GM18867 (cell line): ENCODE results near the gene PCDH8.

Source experiments
- ATAC-seq: cut with Tn5 transposase; IDR thresholded peaks from one replicate; pipeline ENCODE4 v1.9.1; 2021; ENCODE audit warnings: mild to moderate bottlenecking, moderate library complexity; ENCODE audit not compliant: unreplicated experiment

PCDH8 gene, protein sequence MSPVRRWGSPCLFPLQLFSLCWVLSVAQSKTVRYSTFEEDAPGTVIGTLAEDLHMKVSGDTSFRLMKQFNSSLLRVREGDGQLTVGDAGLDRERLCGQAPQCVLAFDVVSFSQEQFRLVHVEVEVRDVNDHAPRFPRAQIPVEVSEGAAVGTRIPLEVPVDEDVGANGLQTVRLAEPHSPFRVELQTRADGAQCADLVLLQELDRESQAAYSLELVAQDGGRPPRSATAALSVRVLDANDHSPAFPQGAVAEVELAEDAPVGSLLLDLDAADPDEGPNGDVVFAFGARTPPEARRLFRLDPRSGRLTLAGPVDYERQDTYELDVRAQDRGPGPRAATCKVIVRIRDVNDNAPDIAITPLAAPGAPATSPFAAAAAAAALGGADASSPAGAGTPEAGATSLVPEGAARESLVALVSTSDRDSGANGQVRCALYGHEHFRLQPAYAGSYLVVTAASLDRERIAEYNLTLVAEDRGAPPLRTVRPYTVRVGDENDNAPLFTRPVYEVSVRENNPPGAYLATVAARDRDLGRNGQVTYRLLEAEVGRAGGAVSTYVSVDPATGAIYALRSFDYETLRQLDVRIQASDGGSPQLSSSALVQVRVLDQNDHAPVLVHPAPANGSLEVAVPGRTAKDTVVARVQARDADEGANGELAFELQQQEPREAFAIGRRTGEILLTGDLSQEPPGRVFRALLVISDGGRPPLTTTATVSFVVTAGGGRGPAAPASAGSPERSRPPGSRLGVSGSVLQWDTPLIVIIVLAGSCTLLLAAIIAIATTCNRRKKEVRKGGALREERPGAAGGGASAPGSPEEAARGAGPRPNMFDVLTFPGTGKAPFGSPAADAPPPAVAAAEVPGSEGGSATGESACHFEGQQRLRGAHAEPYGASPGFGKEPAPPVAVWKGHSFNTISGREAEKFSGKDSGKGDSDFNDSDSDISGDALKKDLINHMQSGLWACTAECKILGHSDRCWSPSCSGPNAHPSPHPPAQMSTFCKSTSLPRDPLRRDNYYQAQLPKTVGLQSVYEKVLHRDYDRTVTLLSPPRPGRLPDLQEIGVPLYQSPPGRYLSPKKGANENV

DNA sequence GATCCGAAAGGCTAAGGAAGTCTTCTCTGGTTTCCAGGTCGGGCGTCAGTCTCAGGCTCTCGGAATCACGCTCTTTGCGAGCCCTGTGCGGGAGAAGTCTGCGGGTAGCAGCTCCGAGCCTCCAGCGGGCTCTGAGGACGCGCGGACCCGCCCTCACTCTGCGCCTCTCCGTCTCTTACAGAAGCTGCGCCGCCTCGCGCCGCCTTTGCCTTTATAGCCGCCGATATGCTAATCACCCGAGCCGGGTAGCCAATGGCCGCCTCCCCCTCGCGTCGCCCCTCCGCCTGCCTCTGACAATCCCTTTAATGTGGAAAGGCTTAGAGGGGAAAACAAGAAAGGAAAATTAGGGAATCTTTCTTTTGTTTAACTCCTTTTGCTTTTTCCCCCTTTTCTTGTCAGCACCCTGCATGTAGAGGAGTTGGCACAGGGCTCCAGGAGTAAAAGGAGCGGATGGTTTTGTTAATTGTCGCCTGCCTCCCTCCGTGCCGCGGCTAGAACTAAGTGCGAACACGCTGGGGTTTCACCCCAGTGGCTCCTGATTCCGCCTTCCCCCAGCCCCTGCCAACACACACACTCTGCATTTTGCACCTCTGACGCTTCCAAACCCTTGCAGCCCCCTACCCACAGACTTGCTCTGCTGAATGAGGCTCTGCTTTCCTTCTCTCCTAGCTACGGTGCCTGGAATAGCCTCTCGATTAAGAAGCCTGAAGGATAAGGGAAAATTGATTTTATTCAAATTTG lies at the start of gene PCDH8:
TSS of gene PCDH8 (minus strand) at position 186 of the 741 bp plus-strand sequence. CDS start 204 bp downstream, outside the sequence.
- no peak for ATAC-seq

DNA sequence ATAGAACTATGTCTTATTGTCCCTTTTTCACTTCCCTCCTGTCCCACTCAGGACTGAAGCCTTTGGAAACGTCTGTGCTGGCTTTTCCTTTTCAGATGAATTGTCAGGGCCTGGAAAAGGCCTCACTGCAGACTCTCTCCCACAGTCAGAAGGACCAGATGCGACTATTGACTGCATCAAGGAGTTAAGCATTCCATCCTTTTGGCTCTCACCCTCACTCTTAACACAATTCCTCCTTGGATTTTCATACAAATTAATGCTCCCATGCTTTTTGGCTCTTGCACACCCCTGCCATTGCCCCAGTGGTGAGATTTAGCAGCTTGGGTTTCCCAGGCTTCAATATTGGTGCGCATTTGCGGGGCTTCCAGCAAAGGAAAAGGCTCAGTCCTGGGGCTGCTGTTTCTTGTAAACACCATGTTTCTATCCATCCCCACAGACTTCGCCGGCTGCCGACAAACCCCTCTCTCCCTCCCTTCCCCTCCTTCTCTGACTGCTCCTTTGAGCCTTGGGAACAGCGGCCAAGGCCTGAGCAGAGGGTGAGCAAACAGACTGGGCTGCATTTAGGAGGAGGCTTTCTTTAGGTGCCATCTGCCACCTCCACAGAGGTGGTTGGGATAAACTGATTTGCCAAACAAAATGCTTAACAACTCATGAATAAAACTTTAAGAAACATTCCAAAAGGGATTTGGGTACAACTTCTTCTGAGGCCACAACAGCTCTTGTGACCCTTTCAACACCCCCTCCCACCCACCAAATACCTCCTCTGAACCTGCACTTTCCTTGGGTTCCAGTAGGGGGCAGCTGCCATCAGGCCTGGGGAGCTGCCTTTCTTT lies 48.6 kb upstream of the PCDH8 start:
- peak; percentile 50 for ATAC-seq

DNA sequence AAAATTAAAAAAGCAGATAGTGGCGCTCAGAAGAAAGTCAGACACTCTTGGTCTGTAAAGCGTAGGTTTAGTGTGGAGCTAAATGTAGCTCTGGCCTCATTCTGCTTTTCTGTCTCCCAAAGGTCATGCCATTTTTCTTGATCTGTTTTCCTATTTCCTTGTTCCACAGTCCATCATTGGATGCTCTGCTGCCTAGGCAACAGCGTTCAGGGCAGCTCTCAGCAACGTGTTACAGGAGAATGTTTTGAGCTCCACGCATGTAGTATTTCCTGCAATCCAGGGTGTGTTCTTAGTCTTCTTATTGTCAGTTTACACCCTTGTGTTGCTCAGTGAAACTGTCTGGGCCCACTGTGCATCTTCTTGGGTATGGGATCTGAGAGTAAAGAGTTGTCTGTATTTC lies 46.0 kb upstream of the PCDH8 start:
- ATAC-seq, result no peak

DNA sequence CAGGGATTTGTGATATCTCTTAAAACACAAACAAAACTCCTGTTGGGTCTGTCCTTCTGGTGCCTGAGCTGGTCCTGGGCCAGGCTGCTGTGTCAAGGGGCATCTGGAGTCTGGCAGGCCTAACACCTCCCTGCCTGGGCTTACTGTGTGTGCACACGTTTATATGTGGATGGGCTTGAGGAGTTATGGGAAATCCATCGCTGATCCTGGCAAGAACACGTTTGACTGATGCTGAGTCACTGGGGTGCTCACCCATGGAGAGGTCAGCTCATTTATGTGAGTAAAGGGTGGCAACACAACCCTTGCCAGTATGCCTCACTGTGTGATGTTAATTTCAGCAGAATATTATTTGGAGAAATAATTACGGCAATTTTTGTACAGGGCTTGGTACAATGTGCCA lies 44.5 kb upstream of the PCDH8 start:
- ATAC-seq, result no peak

DNA sequence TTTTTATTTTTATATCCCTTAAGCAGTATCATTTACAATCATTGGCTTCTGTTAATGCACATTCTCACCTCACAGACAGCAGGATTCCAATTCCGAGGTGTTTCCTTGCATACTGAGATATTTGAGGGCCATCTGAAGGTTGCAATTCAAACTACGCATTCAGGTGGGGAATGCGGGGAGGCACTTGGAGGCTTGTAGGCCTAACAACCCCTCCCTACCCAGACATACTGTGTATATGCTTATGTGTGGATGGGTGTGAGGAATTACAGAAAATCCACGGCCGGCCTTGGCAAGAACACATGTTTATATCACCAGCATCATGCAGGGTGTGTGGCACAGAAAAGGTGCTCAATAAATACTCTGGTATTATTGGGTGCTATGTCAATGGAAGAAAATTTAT lies 43.3 kb upstream of the PCDH8 start:
- no peak for ATAC-seq

DNA sequence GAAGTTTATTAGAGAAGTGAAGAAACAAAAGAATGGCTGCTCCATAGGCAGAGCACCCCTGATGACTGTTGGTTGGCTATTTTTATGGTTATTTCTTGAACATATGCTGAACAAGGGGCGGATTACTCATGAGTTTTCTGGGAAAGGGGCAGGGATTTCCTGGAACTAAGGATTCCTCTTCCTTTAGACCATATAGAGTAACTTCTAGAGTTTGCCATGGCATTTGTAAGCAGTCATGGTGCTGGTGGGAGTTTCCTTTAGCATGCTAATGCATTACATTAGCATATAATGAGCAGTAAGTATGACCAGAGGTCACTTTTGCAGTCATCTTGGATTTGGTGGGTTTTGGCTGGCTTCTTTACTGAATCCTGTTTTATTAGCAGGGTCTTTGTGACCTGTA lies 38.7 kb upstream of the PCDH8 start:
- ATAC-seq, result no peak

DNA sequence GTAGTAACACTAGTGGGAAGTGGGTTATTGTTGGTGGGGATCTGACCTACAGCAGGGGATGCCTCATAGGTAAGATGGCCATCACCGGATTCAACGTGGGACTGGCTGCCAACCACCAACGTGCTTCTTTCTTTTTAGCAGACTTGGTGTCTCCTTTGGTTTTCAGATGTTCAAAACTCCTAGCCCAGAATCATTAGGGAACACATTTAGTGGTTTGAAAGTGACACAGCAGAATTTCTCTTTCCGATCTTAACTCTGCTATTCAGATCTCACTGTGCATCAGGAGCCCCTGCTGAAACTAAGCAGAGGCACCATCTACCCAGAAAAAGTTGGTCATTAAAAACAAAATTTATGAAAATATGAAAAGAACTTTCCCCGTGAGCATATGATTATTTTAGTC lies 36.7 kb upstream of the PCDH8 start:
- ATAC-seq, result no peak

DNA sequence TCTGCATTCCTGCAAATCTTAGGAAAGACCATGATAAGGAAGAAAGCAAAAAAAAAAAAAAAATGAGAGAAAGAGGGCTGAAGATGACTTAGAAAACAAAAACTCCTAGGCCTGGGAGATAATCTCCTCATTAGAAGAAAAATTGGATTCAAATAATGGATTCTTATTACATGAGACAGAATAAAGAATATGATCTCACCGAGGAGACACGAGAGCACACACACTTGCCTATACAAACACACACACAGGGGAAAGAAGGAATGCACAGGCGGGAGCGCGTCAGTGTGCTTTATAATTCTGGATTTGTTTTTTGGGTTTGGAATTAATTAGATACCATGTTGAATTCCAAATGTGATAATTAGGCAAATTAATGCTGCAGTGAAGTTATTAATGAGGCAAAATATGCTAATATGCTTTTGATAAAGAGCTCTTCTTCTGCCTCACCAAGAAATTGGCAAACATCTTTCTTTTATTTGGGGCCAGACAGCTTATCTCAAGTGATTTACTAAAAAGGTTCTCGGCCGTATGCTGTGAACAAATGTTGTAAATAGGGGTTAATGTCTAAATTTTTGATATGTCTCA lies 36.1 kb upstream of the PCDH8 start:
- ATAC-seq, result no peak

DNA sequence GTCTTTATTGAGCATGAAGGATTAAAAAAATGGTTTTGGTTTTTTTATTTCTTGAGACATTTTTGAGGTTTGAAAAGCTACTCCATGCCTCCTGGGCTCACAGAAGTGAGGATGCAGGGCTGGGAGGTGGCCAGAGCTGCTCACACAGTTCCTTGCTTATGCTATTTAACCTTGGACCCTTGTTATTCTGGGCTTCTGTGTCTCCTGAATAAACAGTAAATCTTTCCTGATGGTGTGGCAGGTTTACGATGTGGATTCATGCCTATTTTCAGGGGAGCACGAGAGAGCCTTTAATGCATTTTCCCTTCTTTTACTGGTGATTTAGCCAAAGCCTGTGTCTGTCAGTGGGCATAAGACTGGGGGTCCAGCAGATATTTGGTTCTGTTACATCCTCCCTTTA lies 34.3 kb upstream of the PCDH8 start:
- ATAC-seq, result no peak

DNA sequence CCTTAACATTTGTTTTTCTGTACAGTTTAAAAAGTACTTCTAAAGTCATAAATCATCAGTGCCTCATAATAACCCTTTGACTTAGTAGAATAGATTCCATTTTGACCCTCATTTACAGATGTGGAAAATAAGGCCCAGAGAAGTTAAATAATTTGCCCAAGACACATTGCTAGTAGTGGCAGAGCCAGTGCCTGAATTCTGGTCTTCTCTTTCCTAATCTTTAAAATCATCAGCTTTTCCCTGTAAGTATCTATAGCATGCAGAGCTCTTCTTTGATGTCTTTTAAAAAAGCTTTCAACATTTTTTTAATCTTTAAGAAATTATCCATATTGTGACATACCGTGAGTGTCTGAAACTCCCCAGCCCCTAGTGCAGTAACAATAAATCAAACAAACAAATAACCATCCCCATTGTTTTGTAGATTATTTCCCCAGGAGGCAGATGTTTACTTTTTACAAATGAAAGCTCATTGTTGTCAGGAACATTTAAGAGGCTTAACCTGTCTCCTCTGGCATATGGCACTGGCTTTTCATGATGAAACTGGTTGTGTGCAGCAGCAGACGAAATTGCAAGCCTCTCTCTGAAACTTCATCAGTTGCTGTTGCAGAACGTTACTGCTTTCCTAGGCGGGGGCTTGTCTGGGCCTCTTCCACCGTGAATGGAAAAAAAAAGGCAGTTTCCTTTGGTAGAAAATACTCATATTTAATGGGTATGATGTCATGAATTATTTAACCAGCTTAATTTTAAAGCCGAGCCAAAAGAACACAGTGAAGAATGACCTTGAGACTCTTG lies 31.7 kb upstream of the PCDH8 start:
- peak; percentile 57 for ATAC-seq

DNA sequence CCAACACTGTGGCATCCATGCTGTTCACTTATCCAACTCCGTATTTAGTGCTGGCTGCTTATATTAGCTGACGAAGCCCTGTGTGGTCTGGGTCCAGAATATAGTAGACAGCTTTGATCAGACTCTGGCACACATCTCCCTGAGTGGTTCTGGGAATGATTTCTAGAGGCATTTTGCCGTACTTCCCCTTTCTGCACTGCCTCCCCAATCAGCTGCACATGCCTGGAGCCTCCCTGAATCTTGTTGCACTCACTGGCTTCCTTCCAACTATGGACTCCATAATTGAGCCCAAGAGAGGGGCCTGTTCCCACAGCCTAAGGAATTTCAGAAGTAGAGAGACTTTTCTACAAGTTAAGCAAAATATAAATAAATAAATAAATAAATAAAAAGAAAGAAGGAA lies 30.4 kb upstream of the PCDH8 start:
- no peak for ATAC-seq

DNA sequence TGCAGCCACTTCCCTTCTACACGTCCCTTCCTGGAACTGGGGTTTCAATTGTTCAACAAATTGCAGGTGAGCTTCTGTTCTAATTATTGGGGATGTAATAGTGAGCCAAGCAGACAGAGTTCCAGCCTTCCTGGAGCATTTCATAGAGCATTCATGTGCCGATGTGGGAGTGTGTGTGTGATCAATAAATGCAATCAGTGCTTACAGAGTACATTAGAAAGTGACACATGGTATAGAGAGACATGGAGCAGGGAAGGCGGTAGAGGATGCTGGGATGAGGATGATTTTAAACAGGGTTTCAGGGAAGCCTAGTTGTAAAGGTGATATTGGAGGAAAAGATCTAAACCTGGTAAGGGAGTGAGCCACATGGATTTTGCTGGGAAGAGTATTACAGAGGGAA lies 21.7 kb upstream of the PCDH8 start:
- no peak for ATAC-seq

DNA sequence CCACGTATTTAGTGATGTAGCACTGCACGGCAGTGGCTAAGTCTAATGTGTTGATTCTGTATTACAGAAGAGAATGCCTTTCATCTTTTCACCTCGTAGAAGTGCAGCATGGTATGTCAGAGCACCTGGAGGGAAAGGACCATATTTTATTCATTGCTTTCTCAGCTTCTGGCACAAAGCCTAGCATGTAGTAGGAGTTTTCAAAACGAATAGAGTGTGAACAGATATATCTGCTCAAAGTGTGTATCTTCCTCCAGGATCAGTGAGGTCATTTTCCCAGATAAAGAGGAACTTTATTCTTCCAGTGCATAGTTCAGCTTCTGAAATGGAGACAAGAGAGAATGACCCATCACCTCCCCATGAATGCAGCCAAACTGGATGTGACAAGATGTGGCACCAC lies 21.2 kb upstream of the PCDH8 start:
- ATAC-seq, result no peak

DNA sequence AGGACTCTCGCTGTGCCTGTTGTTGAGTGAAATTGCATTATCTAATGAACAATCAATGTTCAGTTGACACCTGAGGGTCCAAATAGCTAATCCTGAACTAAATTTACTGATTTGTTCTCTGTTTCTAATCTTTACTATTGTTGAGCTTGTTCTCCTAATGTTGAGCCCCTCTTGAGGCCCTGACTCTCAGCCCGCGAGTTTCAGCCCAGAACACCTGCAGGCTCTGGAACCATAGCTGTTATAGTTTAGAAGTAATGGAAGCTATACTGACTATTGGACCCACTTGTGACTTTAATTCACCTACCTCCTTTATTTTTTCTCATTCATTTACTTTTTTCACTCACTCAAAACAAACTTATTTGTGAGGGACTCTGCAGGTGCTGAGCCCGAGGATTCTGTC lies 20.6 kb upstream of the PCDH8 start:
- no peak for ATAC-seq

DNA sequence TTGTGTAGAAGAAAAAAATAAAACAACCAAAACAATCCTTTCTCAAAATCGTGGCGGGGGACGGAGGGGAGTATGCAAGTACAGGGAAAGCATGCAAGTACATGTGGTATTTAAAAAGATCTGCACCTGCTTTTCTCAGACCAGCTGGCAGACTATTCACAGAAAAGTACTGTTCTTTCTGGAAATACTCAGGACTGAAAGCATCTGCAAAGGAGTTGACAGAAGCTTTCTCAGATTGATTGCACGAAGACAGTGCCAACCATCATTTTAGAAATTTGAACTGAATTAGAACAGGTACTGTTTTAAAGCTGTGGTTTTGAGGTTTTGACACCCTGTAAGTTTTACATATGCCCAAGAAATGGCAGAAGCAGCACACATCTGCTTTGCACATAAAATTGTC lies 19.8 kb upstream of the PCDH8 start:
- peak; percentile 90 for ATAC-seq

DNA sequence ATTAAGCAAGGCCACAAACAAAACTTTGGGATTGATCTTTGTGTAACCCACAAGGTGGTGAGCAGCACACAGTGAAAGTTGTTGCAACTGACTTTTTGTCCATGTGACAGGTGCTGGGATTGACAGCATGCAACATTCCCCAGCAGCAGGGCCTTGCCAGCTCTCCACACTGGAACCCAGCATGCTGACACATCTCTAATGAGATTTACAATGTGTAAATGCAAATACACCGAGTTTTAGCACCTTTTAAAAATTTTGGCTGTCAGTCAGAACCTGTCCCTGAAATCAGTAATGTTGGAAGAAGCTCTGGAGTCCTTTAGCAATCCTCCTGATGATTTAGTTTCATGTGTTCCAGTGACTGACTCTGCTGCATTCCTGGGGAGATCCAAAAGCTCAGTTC lies 16.5 kb upstream of the PCDH8 start:
- ATAC-seq, result no peak

DNA sequence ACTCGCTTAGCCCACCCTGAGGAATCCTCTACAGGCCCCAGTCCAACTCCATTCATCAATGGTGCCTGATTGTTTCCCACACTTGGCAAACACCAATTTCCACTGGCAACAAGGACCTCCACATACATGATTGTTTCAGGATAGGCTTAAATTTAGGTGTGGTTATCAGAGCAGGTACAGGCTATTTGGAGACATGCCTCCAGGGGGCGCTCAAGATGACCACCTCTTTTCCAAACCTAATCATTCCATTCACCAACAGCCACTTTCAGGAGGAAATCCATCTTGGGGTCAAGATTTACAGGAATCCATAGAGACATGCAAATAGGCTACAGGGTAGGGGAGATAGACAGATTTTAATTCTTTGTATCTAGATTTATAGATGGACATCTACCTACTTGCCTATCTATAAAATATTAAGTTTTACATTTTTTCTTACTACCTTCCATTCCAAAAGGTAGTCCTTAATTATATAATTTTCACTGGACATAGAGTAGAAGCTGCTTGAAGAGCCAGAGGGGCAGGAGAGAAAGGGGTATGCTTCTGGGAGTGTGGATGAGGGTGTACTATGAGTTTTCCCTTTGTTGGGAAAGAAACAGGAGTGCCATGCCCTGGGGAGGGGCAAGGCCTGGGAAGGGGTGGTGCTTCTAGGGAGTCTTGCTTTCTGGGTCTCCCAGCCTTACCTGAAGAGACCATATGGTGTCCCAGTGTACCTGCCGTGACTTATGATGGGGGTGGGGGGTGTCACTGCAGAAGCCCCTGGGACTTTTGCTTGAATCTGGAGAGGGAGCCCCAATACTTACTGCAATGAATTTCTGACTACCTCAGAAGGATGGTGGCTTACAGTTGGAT lies 14.1 kb upstream of the PCDH8 start:
- ATAC-seq, result no peak

DNA sequence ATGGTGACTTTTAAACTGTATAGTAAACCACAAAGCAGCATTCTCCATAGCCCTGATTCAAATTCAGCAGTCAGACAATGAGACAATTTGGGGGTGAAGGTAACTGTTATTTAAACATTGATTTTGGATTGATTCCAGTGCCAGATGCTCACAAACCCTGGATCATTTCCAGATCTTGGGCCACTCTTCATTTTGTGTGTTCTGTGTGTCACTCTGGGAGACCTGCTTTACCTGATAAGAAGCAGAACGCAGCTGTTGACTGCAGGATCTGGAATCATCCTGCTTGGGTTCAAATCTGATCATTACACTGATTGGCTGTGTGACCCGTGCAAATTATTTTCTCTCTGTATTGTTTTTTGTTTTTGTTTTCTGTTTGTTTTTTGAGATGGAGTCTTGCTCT lies 4.0 kb upstream of the PCDH8 start:
- no peak for ATAC-seq
